ENCODE data around the gene MKNK2. TPM values are rescaled to one million over a fixed set of nuclear protein-coding genes. Genes with fewer than 3 reads are reported as not detected.
A peak's percentile ranks its signal among the peaks of the same experiment; 100 is the strongest.

MKNK2 gene
- total RNA-seq, 1 experiment from 2014 or later = 271 TPM

DNA sequence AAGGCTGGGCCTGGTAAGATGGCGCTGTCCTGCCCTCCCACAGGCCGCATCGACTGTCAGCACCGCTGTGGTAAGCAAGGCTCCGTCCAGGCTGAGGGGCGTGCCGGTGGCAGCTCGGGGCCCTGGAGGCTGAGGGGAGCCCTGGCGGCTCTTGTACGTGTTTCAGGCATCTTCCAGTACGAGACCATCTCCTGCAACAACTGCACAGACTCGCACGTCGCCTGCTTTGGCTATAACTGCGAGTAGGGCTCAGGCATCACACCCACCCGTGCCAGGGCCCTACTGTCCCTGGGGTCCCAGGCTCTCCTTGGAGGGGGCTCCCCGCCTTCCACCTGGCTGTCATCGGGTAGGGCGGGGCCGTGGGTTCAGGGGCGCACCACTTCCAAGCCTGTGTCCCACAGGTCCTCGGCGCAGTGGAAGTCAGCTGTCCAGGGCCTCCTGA lies 46.9 kb upstream of the MKNK2 start (continued):
- TF ChIP-seq, protein P1, sequence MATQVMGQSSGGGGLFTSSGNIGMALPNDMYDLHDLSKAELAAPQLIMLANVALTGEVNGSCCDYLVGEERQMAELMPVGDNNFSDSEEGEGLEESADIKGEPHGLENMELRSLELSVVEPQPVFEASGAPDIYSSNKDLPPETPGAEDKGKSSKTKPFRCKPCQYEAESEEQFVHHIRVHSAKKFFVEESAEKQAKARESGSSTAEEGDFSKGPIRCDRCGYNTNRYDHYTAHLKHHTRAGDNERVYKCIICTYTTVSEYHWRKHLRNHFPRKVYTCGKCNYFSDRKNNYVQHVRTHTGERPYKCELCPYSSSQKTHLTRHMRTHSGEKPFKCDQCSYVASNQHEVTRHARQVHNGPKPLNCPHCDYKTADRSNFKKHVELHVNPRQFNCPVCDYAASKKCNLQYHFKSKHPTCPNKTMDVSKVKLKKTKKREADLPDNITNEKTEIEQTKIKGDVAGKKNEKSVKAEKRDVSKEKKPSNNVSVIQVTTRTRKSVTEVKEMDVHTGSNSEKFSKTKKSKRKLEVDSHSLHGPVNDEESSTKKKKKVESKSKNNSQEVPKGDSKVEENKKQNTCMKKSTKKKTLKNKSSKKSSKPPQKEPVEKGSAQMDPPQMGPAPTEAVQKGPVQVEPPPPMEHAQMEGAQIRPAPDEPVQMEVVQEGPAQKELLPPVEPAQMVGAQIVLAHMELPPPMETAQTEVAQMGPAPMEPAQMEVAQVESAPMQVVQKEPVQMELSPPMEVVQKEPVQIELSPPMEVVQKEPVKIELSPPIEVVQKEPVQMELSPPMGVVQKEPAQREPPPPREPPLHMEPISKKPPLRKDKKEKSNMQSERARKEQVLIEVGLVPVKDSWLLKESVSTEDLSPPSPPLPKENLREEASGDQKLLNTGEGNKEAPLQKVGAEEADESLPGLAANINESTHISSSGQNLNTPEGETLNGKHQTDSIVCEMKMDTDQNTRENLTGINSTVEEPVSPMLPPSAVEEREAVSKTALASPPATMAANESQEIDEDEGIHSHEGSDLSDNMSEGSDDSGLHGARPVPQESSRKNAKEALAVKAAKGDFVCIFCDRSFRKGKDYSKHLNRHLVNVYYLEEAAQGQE (IDR thresholded peaks at IDR 0.05; ENCODE audit: low read depth) = no peak

DNA sequence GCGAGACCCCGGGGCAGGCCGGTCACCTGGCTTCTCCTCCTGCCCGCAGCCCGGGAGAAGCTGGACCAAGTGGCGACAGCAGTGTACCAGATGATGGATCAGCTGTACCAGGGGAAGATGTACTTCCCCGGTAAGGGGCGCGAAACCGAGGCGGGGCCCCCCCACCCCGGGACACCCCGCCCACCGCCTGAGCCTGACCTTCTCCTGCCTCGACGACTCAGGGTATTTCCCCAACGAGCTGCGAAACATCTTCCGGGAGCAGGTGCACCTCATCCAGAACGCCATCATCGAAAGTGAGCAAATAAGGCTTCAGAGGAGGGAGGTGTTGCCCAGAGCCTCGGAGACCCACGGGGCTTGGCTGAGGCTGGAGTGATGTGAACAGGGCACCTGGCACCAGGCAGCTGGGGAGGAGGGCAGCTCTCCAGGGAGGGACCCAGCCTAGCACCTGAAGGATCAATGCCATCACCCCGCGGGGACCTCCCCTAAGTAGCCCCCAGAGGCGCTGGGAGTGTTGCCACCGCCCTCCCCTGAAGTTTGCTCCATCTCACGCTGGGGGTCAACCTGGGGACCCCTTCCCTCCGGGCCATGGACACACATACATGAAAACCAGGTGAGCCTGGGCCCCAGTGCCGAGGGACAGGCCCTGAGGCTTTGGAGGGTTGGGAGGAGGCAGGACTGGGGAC lies 46.3 kb upstream of the MKNK2 start:
- DNase-seq (ENCODE audit: low read depth, low spot score) (no peak), ATAC-seq (no peak)
- Histone ChIP-seq H3K79me2 (ENCODE audit: insufficient read depth, low read length) (peaks cover 18% of the 10 kb centered on the region), H3K9ac (ENCODE audit: low read length) (peak overlapping the region; percentile 50; the same call in 1 of the 2 replicates), H3K27ac (ENCODE audit: low read depth, low read length) (peak overlapping the region; percentile 35; the same call in 1 of the 2 replicates), H2AFZ (ENCODE audit: low read depth, low read length, poor library complexity, severe bottlenecking) (no peak overlapping the region), H3K4me3 (replicated peaks in 1 of 2; ENCODE audit: low read depth in 1 of 2, low read length in 2 of 2) (peak overlapping the region; percentile 38 to 59), H3K9me2 (ENCODE audit: insufficient read depth) (no peaks in the 10 kb centered on the region), H3K4me2 (ENCODE audit: low read length) (peak overlapping the region; percentile 91), H3K9me3 (ENCODE audit: control insufficient read depth in 1 of 2, insufficient read depth in 1 of 2, low read depth in 1 of 2, low read length in 2 of 2) (no peaks in the 10 kb centered on the region), H3K27me3 (ENCODE audit: insufficient read depth, low read length) (no peaks in the 10 kb centered on the region), H3K36me3 (ENCODE audit: control insufficient read depth in 1 of 2, insufficient read depth in 2 of 2, low read length in 2 of 2) (peaks cover 7 to 16% of the 10 kb centered on the region in 2 experiments; a peak in 3 of 4 replicates), H4K20me1 (ENCODE audit: insufficient read depth) (no peaks in the 10 kb centered on the region), H3K4me1 (ENCODE audit: control insufficient read depth in 1 of 2, insufficient read depth in 2 of 2, low read length in 2 of 2) (peaks cover 11 to 24% of the 10 kb centered on the region in 2 experiments)
- TF ChIP-seq FOSL1 (IDR thresholded peaks at IDR 0.05; ENCODE audit: low read depth) = no peak
- no peak for TF ChIP-seq SP1 (IDR thresholded peaks at IDR 0.05; ENCODE audit: low read depth)
- TF ChIP-seq, protein P2, sequence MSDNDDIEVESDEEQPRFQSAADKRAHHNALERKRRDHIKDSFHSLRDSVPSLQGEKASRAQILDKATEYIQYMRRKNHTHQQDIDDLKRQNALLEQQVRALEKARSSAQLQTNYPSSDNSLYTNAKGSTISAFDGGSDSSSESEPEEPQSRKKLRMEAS (IDR thresholded peaks at IDR 0.05) = peak; percentile 46; the same call in 1 of the 2 replicates
- TF ChIP-seq, protein P1 (IDR thresholded peaks at IDR 0.05; ENCODE audit: low read depth) = no peak
- TF ChIP-seq CBX3 (IDR thresholded peaks at IDR 0.05; ENCODE audit: low read depth) = no peak
- TF ChIP-seq, protein P3, sequence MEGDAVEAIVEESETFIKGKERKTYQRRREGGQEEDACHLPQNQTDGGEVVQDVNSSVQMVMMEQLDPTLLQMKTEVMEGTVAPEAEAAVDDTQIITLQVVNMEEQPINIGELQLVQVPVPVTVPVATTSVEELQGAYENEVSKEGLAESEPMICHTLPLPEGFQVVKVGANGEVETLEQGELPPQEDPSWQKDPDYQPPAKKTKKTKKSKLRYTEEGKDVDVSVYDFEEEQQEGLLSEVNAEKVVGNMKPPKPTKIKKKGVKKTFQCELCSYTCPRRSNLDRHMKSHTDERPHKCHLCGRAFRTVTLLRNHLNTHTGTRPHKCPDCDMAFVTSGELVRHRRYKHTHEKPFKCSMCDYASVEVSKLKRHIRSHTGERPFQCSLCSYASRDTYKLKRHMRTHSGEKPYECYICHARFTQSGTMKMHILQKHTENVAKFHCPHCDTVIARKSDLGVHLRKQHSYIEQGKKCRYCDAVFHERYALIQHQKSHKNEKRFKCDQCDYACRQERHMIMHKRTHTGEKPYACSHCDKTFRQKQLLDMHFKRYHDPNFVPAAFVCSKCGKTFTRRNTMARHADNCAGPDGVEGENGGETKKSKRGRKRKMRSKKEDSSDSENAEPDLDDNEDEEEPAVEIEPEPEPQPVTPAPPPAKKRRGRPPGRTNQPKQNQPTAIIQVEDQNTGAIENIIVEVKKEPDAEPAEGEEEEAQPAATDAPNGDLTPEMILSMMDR (IDR thresholded peaks at IDR 0.05 in 2 of 3, conservative IDR thresholded peaks at IDR 0.05 in 1 of 3; ENCODE audit: borderline replicate concordance in 1 of 3, insufficient read depth in 1 of 3, low read depth in 2 of 3, low read length in 2 of 3) = 0 out of 6 replicates have a peak, but pooled peaks of 1 of the 3 experiments have one; percentile 1
- intact Hi-C loops (cut with micrococcal nuclease) = no loop called here
- RAD21 ChIA-PET (ENCODE audit: low non-redundant PET in 1 of 2, low total read pairs in 2 of 2, uncharacterized antibody in 2 of 2, unreplicated experiment in 2 of 2) = no interaction called here
- no TSS peak for BruUV-seq (replicated peaks)
- POLR2A ChIA-PET = no interaction called here
- CTCF ChIA-PET = no interaction called here
